K562 (cell line): ENCODE data around the gene KNG1. TPM values are rescaled to one million over a fixed set of nuclear protein-coding genes. Genes with fewer than 3 reads are reported as not detected.

Experiments
- HINFP ChIP-seq: fragments of 450-650 bp; conservative IDR thresholded peaks from 2 replicates; pipeline ENCODE4 v1.6.1; 2016; ENCODE audit warnings: missing genetic modification characterization, low read depth, mild to moderate bottlenecking, control low read depth, missing compliant biosample characterization
- HNRNPL ChIP-seq: fragments of 200-400 bp; formaldehyde crosslinking; IDR thresholded peaks from 2 replicates; pipeline ENCODE4 v1.6.1; 2017; ENCODE audit warnings: low read depth, mild to moderate bottlenecking, low read length
- MNT ChIP-seq, 2 experiments: fragments of 450-650 bp; conservative IDR thresholded peaks; 2 replicates each; pipeline ENCODE4 v1.6.1; 2017; ENCODE audit warnings: mild to moderate bottlenecking in 2 of 2, moderate library complexity in 2 of 2
- NFRKB ChIP-seq: fragments of 450-650 bp; IDR thresholded peaks from 2 replicates; pipeline ENCODE4 v1.6.1; 2016; ENCODE audit warnings: low read depth
- SETDB1 ChIP-seq: IDR thresholded peaks from one replicate; pipeline ENCODE4 v1.6.1; 2012; ENCODE audit warnings: low read length, control low read depth, inconsistent platforms
- SMARCA4 ChIP-seq: fragments of 450-650 bp; IDR thresholded peaks from 2 replicates; pipeline ENCODE4 v1.6.1; 2016
- SUPT5H ChIP-seq: fragments of 450-650 bp; IDR thresholded peaks from 2 replicates; pipeline ENCODE4 v1.6.1; 2016
- TCF3 ChIP-seq: sonication (generic); formaldehyde crosslinking; IDR thresholded peaks from 2 replicates; pipeline ENCODE4 v1.4.0; 2020; ENCODE audit warnings: mild to moderate bottlenecking, missing genetic modification reagents
- ZBTB17 ChIP-seq: fragments of 450-650 bp; formaldehyde crosslinking; IDR thresholded peaks from 2 replicates; pipeline ENCODE4 v1.4.0; 2020; ENCODE audit warnings: mild to moderate bottlenecking
- ZBTB40 ChIP-seq, 2 experiments: fragments of 450-650 bp in 1 of 2; sonication (generic) in 1 of 2; formaldehyde crosslinking in 1 of 2; IDR thresholded peaks; 2 replicates each; pipeline versions ENCODE4 v1.7.1 to v1.9.0; 2016 to 2022; ENCODE audit warnings: inconsistent platforms in 1 of 2, mild to moderate bottlenecking in 1 of 2, missing genetic modification reagents in 1 of 2
- ZNF121 ChIP-seq: sonication (generic); formaldehyde crosslinking; conservative IDR thresholded peaks from 2 replicates; pipeline ENCODE4 v1.8.0; 2022; ENCODE audit warnings: missing genetic modification reagents
- ZNF146 ChIP-seq: IDR thresholded peaks from one replicate; pipeline ENCODE4 v1.6.1; 2018; ENCODE audit warnings: missing compliant biosample characterization; ENCODE audit not compliant: unreplicated experiment
- ZNF274 ChIP-seq: IDR thresholded peaks from 2 replicates; pipeline ENCODE4 v1.6.1; 2011; ENCODE audit warnings: low read depth, mild to moderate bottlenecking, low read length, moderate library complexity, borderline replicate concordance
- ZNF3 ChIP-seq: fragments of 250-450 bp; sonication (Bioruptor Pico); IDR thresholded peaks from 2 replicates; pipeline ENCODE4 v1.5.0; 2021; ENCODE audit warnings: mild to moderate bottlenecking, moderate library complexity
- ZNF384 ChIP-seq: IDR thresholded peaks from 2 replicates; pipeline ENCODE4 v1.6.1; 2012; ENCODE audit warnings: low read depth, low read length, improper control_type of control experiment
- ZNF589 ChIP-seq: fragments of 200-800 bp; sonication (Bioruptor generic); IDR thresholded peaks from 2 replicates; pipeline ENCODE4 v1.6.1; 2016; ENCODE audit warnings: low read depth, missing genetic modification characterization, missing compliant biosample characterization
- polyA plus RNA-seq, 8 experiments: library from polyadenylated mRNA; depleted of rRNA in 4 of 8; stranded (reverse) in 5 of 8; unstranded in 3 of 8; fragments of >200 nt; fragmentation: Nextera tagmentation in 2 of 8; fragmentation: Illumina TruSeq in 1 of 8; extraction: Ambion mirVana in 2 of 8; extraction: Trizol in 1 of 8; gene quantifications; 2 replicates each; pipeline versions ENCODE4 v1.2.1 to v1.2.3, GENCODE V29; 2011 to 2014; ENCODE audit warnings: inconsistent platforms in 1 of 8, missing spikeins in 1 of 8
- total RNA-seq, 7 experiments: library from RNA; depleted of rRNA in 6 of 7; stranded (reverse); fragments of >200 nt in 6 of 7; fragmentation: Illumina TruSeq in 2 of 7; extraction: Trizol in 2 of 7; gene quantifications; 2 replicates each; pipeline versions ENCODE4 v1.2.1 to v1.2.3, GENCODE V29; 2011 to 2021; ENCODE audit warnings: low replicate concordance in 1 of 7

The KNG1 gene
- total and polyA plus RNA-seq, 9 of the 15 experiments (the other 6 are each of a cell fraction or from before 2014, with no cell fraction given) = 0.09 TPM; not detected in 8

- TF ChIP-seq ZBTB40 (IDR thresholded peaks at IDR 0.05) (no peak), ZBTB40 (CRISPR knock-in tag; IDR thresholded peaks at IDR 0.05) (no peak), HINFP (tag) (no peak), ZNF589 (CRISPR knock-in tag) (no peak), TCF3 (no peak), ZBTB17 (CRISPR knock-in tag) (peak; percentile 17; the same call in 1 of the 2 replicates), NFRKB (no peak), MNT (conservative IDR thresholded peaks at IDR 0.05) (no peak), SMARCA4 (no peak), ZNF274 (no peak), ZNF3 (no peak), SUPT5H (peak; percentile 59), HNRNPL (0 out of 2 replicates have a peak, but pooled peaks have one; percentile 6), SETDB1 (no peak), ZNF146 (CRISPR knock-in tag) (no peak), ZNF121 (no peak), ZNF384 (no peak)
These were observed 71.6 kb downstream of the KNG1 start (continued) for GRCh38 chr3:186788482-186789370.
